Measurements from ENCODE around the gene S1PR4.

S1PR4 gene, protein sequence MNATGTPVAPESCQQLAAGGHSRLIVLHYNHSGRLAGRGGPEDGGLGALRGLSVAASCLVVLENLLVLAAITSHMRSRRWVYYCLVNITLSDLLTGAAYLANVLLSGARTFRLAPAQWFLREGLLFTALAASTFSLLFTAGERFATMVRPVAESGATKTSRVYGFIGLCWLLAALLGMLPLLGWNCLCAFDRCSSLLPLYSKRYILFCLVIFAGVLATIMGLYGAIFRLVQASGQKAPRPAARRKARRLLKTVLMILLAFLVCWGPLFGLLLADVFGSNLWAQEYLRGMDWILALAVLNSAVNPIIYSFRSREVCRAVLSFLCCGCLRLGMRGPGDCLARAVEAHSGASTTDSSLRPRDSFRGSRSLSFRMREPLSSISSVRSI

GRCh38 chr19:3178377-3178972, at the start of gene S1PR4:
Gene S1PR4 (plus strand): TSS chr19:3178769. CDS start chr19:3178793, 24 bp downstream.
- peak; percentile 54 for DNase-seq (ENCODE audit: low read depth)

DNA sequence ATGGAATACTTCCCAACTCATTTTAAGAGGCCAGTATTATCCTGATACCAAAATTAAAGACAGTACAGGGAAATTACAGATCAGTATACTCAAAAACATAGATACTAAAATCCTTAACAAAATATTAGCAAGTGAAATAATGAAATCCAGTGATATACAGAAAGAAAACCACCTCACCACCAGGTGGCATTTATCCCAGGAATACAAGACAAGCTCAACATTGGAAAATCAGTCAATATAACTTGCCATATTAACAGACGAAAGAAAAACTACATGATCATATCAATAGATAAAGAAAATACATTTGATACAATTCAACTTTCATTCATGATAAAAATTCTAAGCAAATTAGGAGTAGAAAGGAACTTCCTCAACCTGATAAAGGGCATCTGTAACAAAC, 49.5 kb upstream of the S1PR4 start:
- DNase-seq (ENCODE audit: low read depth): no peak

- DNase-seq (ENCODE audit: low read depth): no peak
These were observed 47.4 kb upstream of the S1PR4 start for GRCh38 chr19:3131168-3131567.

DNA sequence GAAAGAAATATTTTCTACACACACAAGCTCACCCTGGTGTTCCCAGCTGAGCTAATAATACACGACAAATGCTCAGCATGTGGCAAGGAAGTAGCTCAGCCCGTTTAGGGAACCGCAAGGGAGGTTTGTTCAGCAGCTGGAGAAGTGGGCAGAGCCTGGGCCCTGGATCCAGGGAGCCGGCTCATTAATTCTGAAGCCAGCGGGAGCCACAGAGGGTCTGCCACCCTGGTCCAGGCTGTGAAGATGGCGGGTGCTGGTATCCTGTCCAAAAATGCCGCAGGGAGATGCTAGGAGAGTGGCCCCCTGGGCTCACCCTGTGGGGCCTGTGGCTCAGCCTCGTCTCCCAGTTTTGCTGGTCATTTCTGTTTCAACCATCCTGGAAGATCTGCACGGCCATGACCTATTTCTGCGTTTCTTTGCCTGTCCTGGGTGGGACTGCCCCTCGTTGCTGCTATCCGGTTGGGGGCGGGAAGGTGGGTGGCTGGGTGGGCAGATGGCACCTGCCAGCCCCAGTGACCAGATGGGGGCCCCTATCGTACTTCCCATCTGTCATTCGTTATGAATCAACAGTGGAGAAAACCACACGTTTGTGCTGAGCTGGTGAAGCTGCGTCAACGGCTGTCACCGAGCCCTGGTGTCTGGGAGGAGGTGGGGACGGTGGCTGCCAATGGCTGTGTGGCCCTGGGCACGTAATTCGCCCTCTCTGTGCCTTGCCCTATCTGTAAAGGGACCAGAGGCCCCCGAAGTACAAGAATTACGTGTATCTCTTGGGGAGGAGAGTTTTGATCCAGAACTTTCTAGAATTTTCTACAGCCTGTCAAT, 45.4 kb upstream of the S1PR4 start:
- DNase-seq (ENCODE audit: low read depth): peak; percentile 64

- DNase-seq (ENCODE audit: low read depth): no peak
These were observed 44.8 kb upstream of the S1PR4 start for GRCh38 chr19:3133793-3134116.

DNA sequence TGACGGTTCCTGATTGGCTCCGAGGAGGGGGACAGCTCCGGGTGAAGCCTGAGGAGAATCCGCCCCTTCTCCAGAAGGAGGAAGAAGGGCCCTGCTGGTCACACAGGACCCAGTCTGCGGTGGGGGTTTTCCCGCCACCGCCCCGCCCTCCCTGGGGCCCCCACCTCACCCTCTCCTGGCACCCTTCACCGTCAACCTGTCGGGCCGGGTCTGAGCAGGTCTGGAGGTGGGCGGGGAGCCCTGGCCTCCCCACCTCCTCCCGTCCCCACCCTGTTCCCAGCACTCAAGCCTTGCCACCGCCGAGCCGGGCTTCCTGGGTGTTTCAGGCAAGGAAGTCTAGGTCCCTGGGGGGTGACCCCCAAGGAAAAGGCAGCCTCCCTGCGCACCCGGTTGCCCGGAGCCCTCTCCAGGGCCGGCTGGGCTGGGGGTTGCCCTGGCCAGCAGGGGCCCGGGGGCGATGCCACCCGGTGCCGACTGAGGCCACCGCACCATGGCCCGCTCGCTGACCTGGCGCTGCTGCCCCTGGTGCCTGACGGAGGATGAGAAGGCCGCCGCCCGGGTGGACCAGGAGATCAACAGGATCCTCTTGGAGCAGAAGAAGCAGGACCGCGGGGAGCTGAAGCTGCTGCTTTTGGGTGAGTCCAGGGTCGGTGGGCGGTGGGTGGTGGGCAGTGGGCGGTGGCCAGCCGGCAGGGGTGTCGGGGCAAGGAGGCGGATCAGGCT, 42.4 kb upstream of the S1PR4 start, which contains the start of gene GNA15:
TSS of gene GNA15 (plus strand) at position 73 of the 723 bp plus-strand sequence. CDS start at position 491, 418 bp downstream.
- DNase-seq (ENCODE audit: low read depth): no peak

GRCh38 chr19:3136684-3137055, 41.9 kb upstream of the S1PR4 start:
- no peak for DNase-seq (ENCODE audit: low read depth)

DNA sequence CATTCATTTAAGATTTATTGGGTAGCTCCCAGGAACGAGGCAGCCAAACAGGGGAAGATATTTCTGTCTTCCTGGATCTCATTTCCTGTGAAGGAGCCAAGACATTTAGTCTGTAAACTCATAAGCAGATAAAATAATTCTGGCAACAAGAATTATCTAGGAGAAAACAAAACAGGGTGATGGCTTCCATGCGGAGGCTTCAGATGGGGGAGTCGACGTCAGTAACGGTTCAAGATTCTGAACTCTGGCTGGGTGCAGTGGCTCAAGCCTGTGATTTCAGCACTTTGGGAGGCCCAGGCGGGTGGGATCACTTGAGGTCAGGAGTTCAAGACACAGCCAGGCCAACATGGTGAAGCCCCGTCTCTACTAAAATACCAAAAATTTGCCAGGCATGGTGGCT, 41.5 kb upstream of the S1PR4 start:
- DNase-seq (ENCODE audit: low read depth): no peak

DNA sequence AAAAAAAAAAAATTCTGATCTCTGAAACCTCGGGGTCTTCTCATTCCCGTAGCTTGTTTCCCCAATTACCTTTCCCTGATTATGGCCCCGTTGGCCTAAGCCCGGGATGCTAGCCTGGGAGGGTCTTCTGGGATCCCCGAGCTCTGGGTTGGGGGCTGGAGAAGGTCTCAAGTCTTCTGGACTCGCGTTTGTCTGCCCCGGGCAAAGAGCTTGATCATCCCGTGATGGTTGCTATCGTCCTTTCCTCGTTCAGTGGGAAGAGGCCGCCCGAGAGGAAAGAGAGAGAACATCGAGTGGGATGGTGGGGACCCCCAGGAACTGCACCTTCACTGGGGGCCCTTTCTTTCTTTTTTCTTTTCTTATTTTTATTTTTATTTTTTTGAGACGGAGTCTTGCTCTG, 40.3 kb upstream of the S1PR4 start:
- no peak for DNase-seq (ENCODE audit: low read depth)

- DNase-seq (ENCODE audit: low read depth): no peak
These were observed 37.9 kb upstream of the S1PR4 start for GRCh38 chr19:3140667-3141038.

DNA sequence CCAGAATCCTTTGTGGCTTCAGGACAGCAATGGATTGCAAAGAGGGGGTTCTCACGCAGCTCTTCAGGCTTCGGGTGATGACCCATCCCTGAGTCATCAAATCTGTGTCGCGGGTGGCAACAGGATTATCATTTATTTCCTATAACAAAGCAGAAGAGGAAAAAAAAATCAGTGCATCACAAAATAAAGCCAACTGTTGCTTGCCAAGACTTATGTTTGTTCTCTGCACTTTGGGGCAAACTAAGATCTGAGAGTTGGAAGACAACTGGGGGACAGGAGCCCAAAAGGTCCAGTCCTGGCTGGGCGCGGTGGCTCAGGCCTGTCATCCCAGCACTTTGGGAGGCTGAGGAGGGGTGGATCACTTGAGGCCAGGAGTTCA, 36.3 kb upstream of the S1PR4 start:
- no peak for DNase-seq (ENCODE audit: low read depth)

- no peak for DNase-seq (ENCODE audit: low read depth)
These were observed 35.7 kb upstream of the S1PR4 start for GRCh38 chr19:3142781-3143337.

- DNase-seq (ENCODE audit: low read depth): no peak
These were observed 32.5 kb upstream of the S1PR4 start for GRCh38 chr19:3145909-3146676.

- peak; percentile 65 for DNase-seq (ENCODE audit: low read depth)
These were observed 31.9 kb upstream of the S1PR4 start for GRCh38 chr19:3146677-3147100.

DNA sequence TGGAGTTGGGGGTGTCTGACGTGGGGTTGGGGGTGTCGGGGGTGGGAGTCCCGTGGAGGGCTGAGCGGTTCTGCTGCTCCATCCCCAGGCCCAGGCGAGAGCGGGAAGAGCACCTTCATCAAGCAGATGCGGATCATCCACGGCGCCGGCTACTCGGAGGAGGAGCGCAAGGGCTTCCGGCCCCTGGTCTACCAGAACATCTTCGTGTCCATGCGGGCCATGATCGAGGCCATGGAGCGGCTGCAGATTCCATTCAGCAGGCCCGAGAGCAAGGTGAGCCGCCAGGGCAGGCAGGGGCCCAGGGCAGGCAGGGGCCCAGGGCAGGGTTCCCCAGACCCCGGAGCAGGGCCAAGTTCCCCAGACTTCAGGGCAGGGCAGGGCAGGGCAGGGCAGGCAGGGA, 30.1 kb upstream of the S1PR4 start:
- no peak for DNase-seq (ENCODE audit: low read depth)

DNA sequence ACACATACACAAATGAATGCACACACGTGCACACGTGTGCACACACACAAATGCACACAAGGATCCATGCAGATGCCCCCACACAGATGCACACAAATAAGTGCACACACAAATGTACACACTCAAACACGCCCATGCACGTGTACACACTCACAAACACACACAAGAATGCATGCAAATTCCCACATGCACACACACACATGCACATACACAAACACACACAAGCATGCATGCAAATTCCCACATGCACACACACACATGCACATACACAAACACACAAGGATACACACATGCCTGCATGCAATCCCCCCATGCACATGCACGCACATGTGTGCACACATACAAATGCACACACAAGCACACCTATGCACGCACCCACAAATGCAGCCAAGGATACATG, 29.5 kb upstream of the S1PR4 start:
- DNase-seq (ENCODE audit: low read depth): no peak

DNA sequence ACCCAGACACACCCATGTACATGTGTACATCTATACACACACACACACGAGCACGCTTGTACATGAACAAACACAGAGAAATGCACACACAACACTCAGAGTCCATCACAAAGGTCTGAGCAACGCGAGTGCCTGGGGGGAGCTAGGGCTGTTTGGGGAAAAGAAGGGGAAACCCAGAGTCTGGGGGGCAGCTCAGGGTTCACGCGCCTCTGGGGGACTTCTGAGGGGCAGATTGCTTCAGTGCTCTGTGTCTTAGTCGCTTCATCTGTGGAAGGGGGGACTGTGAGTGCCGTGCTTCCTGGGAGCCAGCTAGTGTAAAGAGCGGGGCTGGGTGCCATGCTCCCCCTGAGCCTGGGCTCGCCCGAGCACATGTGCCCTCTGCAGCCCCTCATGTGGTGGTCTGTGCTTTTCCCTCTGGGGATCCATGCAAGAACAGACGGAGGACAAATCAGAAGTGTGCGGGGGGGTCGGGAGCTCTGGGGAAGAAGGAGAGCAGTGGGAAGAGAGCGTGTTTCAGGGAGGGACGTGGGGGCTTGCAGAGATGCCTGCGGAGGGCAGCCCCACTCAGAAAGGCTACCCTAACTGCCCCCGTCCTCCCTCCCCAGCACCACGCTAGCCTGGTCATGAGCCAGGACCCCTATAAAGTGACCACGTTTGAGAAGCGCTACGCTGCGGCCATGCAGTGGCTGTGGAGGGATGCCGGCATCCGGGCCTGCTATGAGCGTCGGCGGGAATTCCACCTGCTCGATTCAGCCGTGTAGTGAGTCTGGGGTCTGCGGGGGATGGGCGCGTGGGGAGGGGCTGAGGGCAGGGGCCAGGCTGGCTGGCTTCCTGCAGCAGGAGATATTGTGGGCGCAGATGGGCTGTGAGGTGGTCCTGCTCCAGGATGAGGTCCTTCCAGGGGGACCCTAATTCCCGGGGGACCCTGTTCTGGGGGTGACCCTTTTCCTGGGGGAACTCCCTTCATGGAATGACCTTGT, 28.8 kb upstream of the S1PR4 start:
- DNase-seq (ENCODE audit: low read depth): no peak

- no peak for DNase-seq (ENCODE audit: low read depth)
These were observed 27.7 kb upstream of the S1PR4 start for GRCh38 chr19:3150739-3151329.

DNA sequence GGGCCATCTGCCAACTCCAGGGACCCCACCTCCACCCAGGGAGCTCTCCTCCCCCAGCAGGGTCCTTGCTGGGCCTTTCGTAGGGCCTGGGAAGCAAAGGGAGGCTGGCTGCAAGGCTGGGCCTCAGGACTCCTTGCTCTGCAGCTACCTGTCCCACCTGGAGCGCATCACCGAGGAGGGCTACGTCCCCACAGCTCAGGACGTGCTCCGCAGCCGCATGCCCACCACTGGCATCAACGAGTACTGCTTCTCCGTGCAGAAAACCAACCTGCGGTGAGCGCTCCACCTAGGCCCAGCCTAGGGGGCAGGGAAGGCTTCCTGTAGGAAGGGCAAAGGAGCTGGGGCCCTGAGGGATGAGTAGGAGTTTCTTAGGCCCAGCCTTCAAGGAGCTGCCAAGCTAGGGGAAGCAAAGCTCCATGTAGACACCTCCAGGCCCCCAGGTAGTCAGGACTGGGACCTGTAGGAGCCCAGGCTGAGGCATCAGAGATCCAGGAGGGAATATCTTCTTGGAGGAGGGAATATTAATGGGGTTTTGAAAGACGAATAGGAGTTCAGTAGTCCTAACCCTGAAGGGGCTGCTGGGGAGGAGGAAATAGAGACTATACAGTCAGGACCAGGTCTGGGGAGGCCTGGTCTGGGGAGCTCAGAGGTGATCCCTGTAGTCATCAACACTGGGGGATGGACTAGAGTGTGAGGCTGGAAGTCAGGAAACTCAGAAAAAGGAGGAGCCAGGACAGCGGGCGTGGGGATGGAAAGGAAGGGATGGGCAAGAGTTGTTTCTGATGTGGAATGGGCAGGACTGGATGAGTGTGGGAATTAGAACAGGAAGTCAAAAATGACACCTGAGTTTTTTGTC, 26.8 kb upstream of the S1PR4 start:
- DNase-seq (ENCODE audit: low read depth): no peak
